HG03025 (cell line): ENCODE data around the gene MYLIP.
"Not testable (repeated sequence)": the region's sequence is repeated elsewhere in the genome, so short reads cannot be mapped to it uniquely, and the experiment has no call there.

Source experiments
- ATAC-seq: cut with Tn5 transposase; IDR thresholded peaks from one replicate; pipeline ENCODE4 v1.9.1; 2021; ENCODE audit warnings: mild to moderate bottlenecking, moderate library complexity; ENCODE audit not compliant: unreplicated experiment, low FRiP score

MYLIP gene

GRCh38 chr6:16168121-16168520 is 39.2 kb downstream of the MYLIP start:
- no peak for ATAC-seq

- ATAC-seq, result no peak
Observed at GRCh38 chr6:16168858-16169257, 40.0 kb downstream of the MYLIP start.

DNA sequence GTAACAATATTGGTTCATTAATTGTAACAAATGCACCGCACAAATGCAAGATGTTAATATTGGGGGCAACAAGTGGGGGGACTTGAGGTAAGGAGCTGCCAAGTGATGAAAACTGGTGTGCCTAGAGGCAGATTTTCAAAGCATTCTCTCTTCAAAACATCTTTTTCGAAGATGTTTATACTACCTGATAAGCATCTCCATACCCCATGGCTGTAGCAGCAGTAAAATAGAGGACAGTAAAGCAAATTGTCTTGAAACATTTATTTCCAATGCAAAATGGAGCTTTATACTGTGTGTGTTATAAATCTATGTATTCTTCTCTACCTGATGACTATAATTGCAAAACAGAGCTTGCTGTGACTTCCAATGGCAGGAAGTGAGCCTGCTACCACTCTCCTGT is 42.5 kb downstream of the MYLIP start:
- ATAC-seq, result no peak

- ATAC-seq, result no peak
Observed at GRCh38 chr6:16173167-16173940, 44.5 kb downstream of the MYLIP start.

- no peak for ATAC-seq
Observed at GRCh38 chr6:16174416-16175078, 45.7 kb downstream of the MYLIP start.

- ATAC-seq, result not testable (repeated sequence)
Observed at GRCh38 chr6:16176600-16176999, 47.7 kb downstream of the MYLIP start.

GRCh38 chr6:16177881-16178280 is 49.0 kb downstream of the MYLIP start:
- ATAC-seq, result no peak

GRCh38 chr6:16178351-16178750 is 49.5 kb downstream of the MYLIP start:
- no peak for ATAC-seq

GRCh38 chr6:16179063-16179462 is 50.2 kb downstream of the MYLIP start:
- ATAC-seq, result no peak

DNA sequence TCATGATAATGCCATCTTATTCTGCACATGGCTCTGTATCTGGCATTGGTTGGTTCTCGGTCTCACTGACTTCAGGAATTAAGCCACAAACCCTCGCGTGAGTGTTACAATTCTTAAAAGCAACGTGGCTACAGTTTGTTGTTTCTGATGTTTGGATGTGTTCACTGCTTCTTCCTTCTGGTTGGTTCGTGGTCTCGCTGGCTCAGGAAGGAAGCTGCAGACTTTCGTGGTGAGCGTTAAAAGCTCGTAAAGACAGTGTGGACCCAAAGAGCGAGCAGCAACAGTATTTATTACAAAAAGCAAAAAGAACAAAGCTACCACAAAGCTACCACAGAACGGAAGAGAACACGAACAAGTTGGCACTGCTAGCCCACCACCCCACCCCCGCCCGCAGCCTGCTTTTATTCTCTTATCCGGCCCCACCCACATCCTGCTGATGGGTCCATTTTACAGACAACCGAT is 51.1 kb downstream of the MYLIP start:
- ATAC-seq, result no peak

GRCh38 chr6:16180696-16181438 is 52.0 kb downstream of the MYLIP start:
- no peak for ATAC-seq

DNA sequence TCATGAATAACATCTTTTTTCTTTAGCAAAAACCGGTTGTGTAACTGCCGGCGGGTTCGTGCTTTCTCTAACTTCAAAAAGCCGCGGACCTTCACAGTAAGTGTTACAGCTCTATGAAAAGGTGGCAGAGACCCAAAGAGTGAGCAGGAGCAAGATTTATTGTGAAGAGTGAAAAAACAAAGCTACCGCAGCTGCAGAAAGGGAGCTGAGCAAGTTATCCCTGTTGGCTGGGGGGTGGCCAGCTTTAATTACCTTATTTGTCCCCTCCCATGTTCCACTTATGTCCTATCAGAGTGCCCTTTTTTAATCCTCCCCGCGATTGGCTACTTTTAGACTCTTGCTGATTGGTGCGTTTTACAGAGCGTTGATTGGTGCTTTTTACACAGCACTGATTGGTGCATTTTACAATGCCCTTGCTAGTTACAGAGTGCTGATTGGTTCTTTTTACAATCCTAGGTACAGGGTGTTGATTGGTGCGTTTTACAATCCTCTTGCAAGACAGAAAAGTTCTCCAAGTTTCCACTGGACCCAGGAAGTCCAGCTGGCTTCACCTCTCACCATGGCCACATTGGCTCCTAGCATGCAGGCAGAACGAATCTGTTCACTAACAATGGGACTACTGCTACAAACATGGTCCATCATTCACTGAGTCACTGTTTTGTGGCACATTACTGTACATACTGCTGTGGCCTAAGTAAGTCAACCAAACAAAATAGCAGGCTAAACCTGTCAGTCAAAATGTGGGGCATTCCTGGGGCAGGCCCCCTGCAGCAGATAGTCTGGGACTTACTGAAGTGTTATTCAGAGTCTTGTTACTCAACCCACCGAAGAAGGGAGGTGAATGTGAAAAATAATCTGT is 52.8 kb downstream of the MYLIP start:
- ATAC-seq, result no peak

GRCh38 chr6:16183187-16183664 is 54.3 kb downstream of the MYLIP start:
- ATAC-seq, result no peak

DNA sequence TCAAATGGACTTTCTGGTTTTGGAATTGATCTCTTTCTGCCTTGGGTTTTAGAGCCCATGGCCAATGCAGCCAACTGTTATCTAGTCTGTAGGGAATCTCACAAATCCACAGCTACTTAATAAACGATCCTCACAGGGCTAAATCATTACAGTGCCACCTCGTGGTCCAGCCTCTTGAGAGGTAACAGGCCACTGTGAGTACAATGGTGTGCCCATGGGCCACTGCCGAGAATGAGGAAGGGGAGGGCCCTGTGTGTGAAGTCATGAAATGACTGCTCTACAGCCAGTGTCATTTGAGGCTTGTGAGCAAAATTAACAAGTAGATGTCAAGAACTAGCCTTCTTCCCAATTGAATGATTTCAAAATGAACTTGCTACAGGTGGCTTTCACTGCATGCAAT is 55.2 kb downstream of the MYLIP start:
- no peak for ATAC-seq

DNA sequence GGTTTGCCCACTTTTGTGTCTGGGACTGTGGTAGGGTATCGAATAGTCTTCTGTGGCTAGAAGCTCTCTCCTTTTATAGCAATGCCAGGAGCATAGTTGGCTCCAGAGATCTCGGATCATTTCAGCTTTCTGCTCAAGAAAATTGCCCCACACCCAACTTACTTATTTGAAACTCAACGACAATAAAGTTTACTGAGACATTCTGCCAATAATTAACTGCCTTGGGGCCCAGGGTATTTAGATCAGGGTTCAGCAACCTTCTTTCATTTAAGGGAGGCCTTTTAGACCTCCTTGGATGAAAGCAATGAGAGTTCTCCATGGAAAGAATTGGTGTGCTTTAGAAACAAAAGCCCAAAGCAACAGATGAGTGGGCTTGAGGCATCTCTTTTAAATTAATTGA is 55.7 kb downstream of the MYLIP start:
- ATAC-seq, result no peak

DNA sequence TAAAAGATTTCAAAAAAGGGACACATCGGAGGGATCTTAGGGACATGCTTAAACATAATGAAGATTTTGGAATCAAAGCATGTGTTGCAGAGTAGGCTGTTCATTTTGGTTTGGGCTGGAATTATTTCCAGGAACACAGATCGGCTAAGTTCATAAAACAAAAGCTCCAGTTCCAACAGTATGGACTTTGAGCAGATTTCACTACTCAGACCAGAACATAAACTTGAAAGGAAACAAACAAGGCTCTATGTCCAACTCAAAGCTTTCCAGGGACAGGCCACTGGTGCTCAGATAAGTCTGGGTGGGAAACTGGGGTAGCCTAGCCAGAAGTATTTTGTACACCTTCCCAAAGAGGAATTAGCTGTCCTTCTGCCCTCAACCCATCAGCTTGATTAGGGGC is 58.3 kb downstream of the MYLIP start:
- no peak for ATAC-seq

- ATAC-seq, result no peak
Observed at GRCh38 chr6:16190214-16190613, 61.3 kb downstream of the MYLIP start.

GRCh38 chr6:16196260-16196983 is 67.5 kb downstream of the MYLIP start:
- ATAC-seq, result no peak

DNA sequence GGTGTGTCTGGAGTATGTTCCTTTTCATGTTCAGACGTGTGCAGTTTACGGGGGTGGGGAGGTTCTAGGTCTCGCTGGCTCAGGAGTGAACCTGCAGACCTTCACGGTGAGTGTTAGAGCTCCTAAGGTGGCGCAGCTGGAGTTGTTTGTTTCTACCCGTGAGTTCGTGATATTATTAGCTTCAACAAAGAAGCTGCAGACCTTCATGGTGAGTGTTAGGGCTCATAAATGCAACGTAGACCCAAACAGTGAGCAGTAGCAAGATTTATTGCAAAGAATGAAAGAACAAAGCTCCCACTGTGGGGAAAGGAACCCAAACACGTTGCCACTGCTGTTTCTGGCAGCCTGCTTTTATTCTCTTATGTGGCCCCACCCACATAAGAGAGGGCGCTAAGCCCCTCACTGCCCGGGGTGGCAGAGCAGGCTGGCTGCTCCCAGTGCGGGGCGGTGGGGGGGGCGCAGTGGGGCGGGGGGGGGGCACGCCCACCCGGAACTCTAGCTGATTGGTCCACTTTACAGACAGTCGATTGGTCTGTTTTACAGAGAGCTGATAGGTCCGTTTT is 68.2 kb downstream of the MYLIP start:
- no peak for ATAC-seq
